Measurements from ENCODE around the gene CCM2L. TPM values are rescaled to one million over a fixed set of nuclear protein-coding genes. Genes with fewer than 3 reads are reported as not detected.

Gene CCM2L
- total and polyA plus RNA-seq, 2 of the 8 experiments (the other 6 are each of a cell fraction or from before 2014, with no cell fraction given) = 5.5 to 15.8 TPM

GRCh38 chr20:31974296-31974695, 35.9 kb upstream of the CCM2L start:
- no peak overlapping the region for H4K8ac ChIP-seq (ENCODE audit: extremely low read depth, insufficient read depth, low read length)
- H2BK5ac ChIP-seq (ENCODE audit: low read depth, low read length) = no peak overlapping the region
- no peak for FAIRE-seq
- H4K91ac ChIP-seq (replicated peaks; ENCODE audit: insufficient read length, low read length) = no peak overlapping the region
- H3K23ac ChIP-seq (ENCODE audit: insufficient read length) = no peak overlapping the region
- no peak overlapping the region for H2BK20ac ChIP-seq (ENCODE audit: low read length)
- H3K9ac ChIP-seq (replicated peaks in 1 of 4; ENCODE audit: extremely low read depth in 1 of 4, low read depth in 3 of 4, low read length in 3 of 4) = no peak overlapping the region; a peak in 1 of 7 replicates
- WGBS, 2 experiments (ENCODE audit: extremely low coverage in 1 of 2, insufficient coverage in 1 of 2, insufficient read length in 1 of 2, insufficient replicate concordance in 2 of 2, low coverage in 1 of 2, low lambda C conversion rate in 2 of 2, missing lambda C conversion rate in 1 of 2) = 84% methylated on average over 2 of the region's 2 CpGs; no CpG with 5 or more reads in 1 of the 2 experiments
- no peak overlapping the region for H3K14ac ChIP-seq (ENCODE audit: insufficient read length)
- ChIA-PET POLR2A (ENCODE audit: partially characterized antibody) (interaction anchor here (0.8 to 2.3 kb wide), 5 partner anchors 14 to 151 kb away, joined by 3 to 8 read pairs (median 3); no protein-coding TSS in a partner anchor), CTCF (ENCODE audit: partially characterized antibody) (interaction anchor here (1.0 to 4.5 kb wide), 5 partner anchors 15 to 128 kb away, joined by 4 to 20 read pairs (median 4); no protein-coding TSS in a partner anchor)
- H2BK12ac ChIP-seq (ENCODE audit: low read depth, low read length) = 0 out of 2 replicates have a peak overlapping the region, but pooled peaks have one; percentile 35
- no peak overlapping the region for H2AFZ ChIP-seq (ENCODE audit: low read length)
- peak overlapping the region; percentile 4 for H2BK120ac ChIP-seq (replicated peaks; ENCODE audit: low read depth, low read length)
- DNase-seq (ENCODE audit: low read depth in 1 of 2, low spot score in 2 of 2) = no peak
- H4K20me1 ChIP-seq (replicated peaks in 1 of 2; ENCODE audit: control insufficient read depth in 1 of 2, insufficient read depth in 2 of 2, low read length in 2 of 2) = peaks cover 0 to under 1% of the 10 kb centered on the region in 2 experiments
- no peak overlapping the region for H2AK5ac ChIP-seq (ENCODE audit: low read depth, low read length)
- no peak overlapping the region for H4K5ac ChIP-seq (ENCODE audit: insufficient read length, low read depth, low read length)
- peak overlapping the region in 2 of 4 experiments; percentile 10 to 41; a peak in 3 of 8 replicates for H3K4me3 ChIP-seq (ENCODE audit: extremely low read depth in 1 of 4, insufficient read depth in 2 of 4, low read depth in 3 of 4, low read length in 4 of 4)
- H3K36me3 ChIP-seq (ENCODE audit: control insufficient read depth in 2 of 4, insufficient read depth in 4 of 4, low read length in 3 of 4) = no peaks in the 10 kb centered on the region
- no peaks in the 10 kb centered on the region for H3K79me1 ChIP-seq (ENCODE audit: low read depth, low read length)
- H2BK15ac ChIP-seq (ENCODE audit: low read length) = no peak overlapping the region
- H3K27ac ChIP-seq (ENCODE audit: low read depth, low read length) = no peak overlapping the region
- H3K79me2 ChIP-seq (ENCODE audit: control insufficient read depth in 1 of 2, insufficient read depth in 2 of 2, low read length in 2 of 2) = no peaks in the 10 kb centered on the region
- no peaks in the 10 kb centered on the region for H3K9me3 ChIP-seq (ENCODE audit: insufficient read depth in 2 of 2, low read depth in 1 of 2, low read length in 1 of 2)
- H3K18ac ChIP-seq (ENCODE audit: extremely low read depth, low read length) = peak overlapping the region; percentile 1
- H3K56ac ChIP-seq (replicated peaks; ENCODE audit: insufficient read length, low read depth, low read length) = no peak overlapping the region
- H3K4me2 ChIP-seq (ENCODE audit: insufficient read depth in 1 of 2, low read depth in 2 of 2, low read length in 2 of 2) = peak overlapping the region; percentile 70; a peak in 3 of 4 replicates
- H3K4ac ChIP-seq (replicated peaks; ENCODE audit: insufficient read length, low read depth, low read length) = no peak overlapping the region
- peaks cover 0 to under 1% (median 0%) of the 10 kb centered on the region in 4 experiments; a peak in 2 of 7 replicates for H3K27me3 ChIP-seq (replicated peaks in 1 of 4; ENCODE audit: control insufficient read depth in 3 of 4, extremely low read depth in 1 of 4, insufficient read depth in 3 of 4, low read length in 3 of 4)
- peaks cover 4% of the 10 kb centered on the region; the same call in 1 of the 2 replicates for H3K23me2 ChIP-seq (ENCODE audit: low read depth, low read length)
- peaks cover 5 to 14% (median 10%) of the 10 kb centered on the region in 4 experiments for H3K4me1 ChIP-seq (replicated peaks in 1 of 4; ENCODE audit: control insufficient read depth in 3 of 4, insufficient read depth in 4 of 4, low read length in 3 of 4)
- no peak for TF ChIP-seq SRF (IDR thresholded peaks at IDR 0.05; ENCODE audit: low read depth, low read length)
- no peak for TF ChIP-seq RAD21 (IDR thresholded peaks at IDR 0.05 in 1 of 2, conservative IDR thresholded peaks at IDR 0.05 in 1 of 2; ENCODE audit: low read depth in 2 of 2, low read length in 2 of 2)
